GM19351 (cell line): ENCODE data around the gene LRRC1.
A peak's percentile ranks its signal among the peaks of the same experiment; 100 is the strongest.
"Not testable (repeated sequence)": the region's sequence is repeated elsewhere in the genome, so short reads cannot be mapped to it uniquely, and the experiment has no call there.

ENCODE experiments used
- ATAC-seq: cut with Tn5 transposase; IDR thresholded peaks from one replicate; pipeline ENCODE4 v1.9.1; 2021; ENCODE audit warnings: mild to moderate bottlenecking, moderate library complexity; ENCODE audit not compliant: unreplicated experiment

LRRC1 gene

GRCh38 chr6:53792016-53792415 is 2.8 kb upstream of the LRRC1 start:
- no peak for ATAC-seq

- no peak for ATAC-seq
Observed at GRCh38 chr6:53792973-53793317, 1.9 kb upstream of the LRRC1 start.

GRCh38 chr6:53793318-53794136 is 1.3 kb upstream of the LRRC1 start:
- ATAC-seq = peak; percentile 27

GRCh38 chr6:53794137-53794719 is 577 bp upstream of the LRRC1 start:
- ATAC-seq = peak; percentile 37

- peak; percentile 26 for ATAC-seq
Observed at GRCh38 chr6:53795340-53795701, 516 bp downstream of the LRRC1 start.

GRCh38 chr6:53795702-53796450 is 1.1 kb downstream of the LRRC1 start:
- no peak for ATAC-seq

GRCh38 chr6:53796451-53796780 is 1.6 kb downstream of the LRRC1 start:
- no peak for ATAC-seq

- ATAC-seq = no peak
Observed at GRCh38 chr6:53796791-53797190, 2.0 kb downstream of the LRRC1 start.

- no peak for ATAC-seq
Observed at GRCh38 chr6:53797304-53797703, 2.5 kb downstream of the LRRC1 start.

- ATAC-seq = no peak
Observed at GRCh38 chr6:53799340-53799739, 4.5 kb downstream of the LRRC1 start.

GRCh38 chr6:53801022-53801421 is 6.2 kb downstream of the LRRC1 start:
- no peak for ATAC-seq

- ATAC-seq = no peak
Observed at GRCh38 chr6:53802582-53802981, 7.8 kb downstream of the LRRC1 start.

GRCh38 chr6:53803081-53803860 is 8.5 kb downstream of the LRRC1 start:
- no peak for ATAC-seq

GRCh38 chr6:53805016-53805415 is 10.2 kb downstream of the LRRC1 start:
- ATAC-seq = no peak

GRCh38 chr6:53805725-53806124 is 10.9 kb downstream of the LRRC1 start:
- no peak for ATAC-seq

GRCh38 chr6:53807606-53808005 is 12.8 kb downstream of the LRRC1 start:
- not testable (repeated sequence) for ATAC-seq

GRCh38 chr6:53808302-53808881 is 13.6 kb downstream of the LRRC1 start:
- no peak for ATAC-seq

GRCh38 chr6:53809691-53810090 is 14.9 kb downstream of the LRRC1 start:
- no peak for ATAC-seq

- ATAC-seq = peak; percentile 76
Observed at GRCh38 chr6:53811082-53811481, 16.3 kb downstream of the LRRC1 start.

GRCh38 chr6:53811746-53812145 is 16.9 kb downstream of the LRRC1 start:
- no peak for ATAC-seq

GRCh38 chr6:53813096-53813495 is 18.3 kb downstream of the LRRC1 start:
- ATAC-seq = no peak
